DMS 273 (cell line): ENCODE data around the gene B3GNT3.
A peak's percentile ranks its signal among the peaks of the same experiment; 100 is the strongest.

Source experiments
- DNase-seq: peaks from one replicate; lab custom pipeline; 2025; ENCODE audit not compliant: unreplicated experiment; lab: John Stamatoyannopoulos, UW

B3GNT3 gene, protein sequence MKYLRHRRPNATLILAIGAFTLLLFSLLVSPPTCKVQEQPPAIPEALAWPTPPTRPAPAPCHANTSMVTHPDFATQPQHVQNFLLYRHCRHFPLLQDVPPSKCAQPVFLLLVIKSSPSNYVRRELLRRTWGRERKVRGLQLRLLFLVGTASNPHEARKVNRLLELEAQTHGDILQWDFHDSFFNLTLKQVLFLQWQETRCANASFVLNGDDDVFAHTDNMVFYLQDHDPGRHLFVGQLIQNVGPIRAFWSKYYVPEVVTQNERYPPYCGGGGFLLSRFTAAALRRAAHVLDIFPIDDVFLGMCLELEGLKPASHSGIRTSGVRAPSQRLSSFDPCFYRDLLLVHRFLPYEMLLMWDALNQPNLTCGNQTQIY

DNA sequence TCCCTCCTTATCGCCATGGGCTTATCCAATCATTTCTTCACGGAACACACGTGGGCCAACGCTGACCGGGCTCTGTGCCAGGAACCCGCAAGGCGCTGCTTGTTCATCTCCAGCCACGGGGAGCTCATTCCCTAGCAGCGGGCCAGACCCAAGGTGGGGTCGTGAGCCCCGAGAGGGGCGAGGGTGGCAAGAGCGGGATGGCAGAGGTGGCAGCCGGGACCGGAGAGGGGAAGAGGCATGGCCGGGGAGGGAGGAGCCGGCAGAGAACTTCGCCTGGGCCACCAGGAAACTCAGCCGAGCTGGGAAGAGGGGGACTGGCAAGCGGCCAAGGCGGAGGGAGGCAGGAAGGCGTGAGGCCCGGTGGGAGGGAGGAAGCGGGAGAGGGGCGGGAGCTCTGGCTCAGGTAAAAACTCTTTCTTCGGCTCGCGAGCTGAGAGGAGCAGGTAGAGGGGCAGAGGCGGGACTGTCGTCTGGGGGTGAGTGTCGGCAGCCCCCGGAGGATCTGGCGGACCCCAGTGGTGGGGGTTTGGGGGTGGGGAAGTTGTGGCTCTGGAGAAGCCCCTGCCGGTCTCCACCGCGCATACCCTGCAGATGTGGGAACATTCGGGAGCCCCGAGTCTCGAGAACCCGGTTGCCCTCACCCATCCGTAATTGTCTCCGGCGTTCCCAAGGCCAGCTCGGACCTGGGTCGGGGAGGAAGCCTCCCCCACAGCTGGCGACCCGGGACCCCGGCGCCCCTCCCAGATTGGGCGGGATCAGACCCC, at the start of gene B3GNT3:
Gene B3GNT3, plus strand, starts transcription at position 408 of the 764 bp plus-strand sequence. CDS start 12,670 bp downstream, outside the sequence.
- DNase-seq: peak; percentile 70

DNA sequence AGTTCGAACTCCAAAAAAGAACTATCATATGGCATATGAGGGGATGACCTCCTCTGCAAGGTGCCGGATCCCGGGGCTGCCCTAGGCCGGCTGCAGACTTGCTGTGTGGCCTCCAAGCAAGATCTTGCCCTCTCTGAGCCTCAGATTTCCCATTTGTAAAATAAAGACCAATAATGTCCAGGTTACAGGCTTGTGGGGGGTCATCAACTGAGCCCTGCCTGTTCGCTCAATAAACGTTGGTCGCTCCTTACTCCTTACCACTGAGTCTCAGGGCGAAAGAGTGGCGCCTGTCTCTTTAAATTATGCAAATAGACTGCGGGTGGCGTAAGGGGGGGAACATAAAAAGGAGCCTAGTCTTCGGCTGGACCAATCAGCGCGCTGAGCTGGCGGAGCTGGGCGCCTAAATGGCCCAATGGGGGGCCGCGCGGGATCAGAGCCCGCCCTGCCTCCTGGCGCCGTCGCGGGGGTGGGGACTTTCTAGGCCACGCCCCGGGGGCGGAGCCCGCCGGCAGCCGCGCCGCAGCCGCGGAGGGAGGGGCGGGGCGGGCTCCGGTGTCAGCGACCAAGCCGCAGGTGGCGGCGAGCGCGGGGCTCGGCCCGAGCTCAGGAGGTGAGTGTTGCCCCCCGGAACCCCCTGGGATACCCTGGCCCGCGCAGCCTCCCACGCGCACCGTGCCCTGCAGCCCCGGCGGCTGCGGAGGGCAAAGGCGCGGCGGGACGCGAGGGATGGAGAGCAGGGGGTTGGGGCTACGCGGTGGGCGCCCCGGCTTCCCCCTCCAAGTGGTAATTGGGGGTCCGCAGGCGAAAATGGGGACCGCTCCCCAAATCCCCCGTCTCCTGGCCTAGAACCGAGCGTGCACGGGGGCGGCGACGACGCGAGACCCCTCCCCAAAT, 47.5 kb upstream of the B3GNT3 start:
- DNase-seq: peak; percentile 97

DNA sequence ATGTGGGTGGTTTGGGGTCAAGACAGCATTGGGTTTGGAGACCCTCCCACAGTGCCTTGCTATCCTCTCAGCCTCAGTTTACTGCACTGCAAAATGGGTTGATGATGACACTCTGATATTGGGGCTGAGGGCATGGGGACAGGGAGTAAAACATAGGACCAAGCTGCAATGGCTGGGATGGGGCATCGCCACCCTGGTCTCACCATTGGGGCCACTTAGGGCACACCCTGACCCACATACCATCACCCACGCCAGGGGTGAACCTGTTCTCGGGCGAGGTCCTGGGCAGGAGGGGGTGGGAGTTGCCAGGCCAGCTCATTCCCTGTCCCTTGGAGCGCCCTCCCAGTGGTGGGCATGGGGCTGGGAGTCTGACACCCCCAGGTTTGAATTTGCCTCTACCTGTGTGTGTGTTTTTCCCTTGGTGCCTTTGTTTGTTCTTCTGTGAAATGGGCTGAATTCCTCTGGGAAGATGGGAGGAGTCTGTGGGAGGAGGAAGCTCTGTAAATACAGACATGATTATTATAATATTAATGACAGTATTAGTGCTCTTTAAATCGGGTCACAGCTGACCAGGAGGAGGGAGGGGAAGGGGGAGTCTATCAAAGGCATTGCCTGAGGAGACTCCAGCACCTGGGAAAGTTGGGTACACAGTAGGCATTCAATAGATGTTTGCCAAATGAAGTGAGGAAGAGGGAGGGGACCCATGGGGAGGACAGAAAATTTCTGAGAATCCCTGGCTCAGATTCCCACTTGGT, 45.9 kb upstream of the B3GNT3 start:
- DNase-seq: no peak

GRCh38 chr19:17749912-17750317, 45.0 kb upstream of the B3GNT3 start:
- no peak for DNase-seq

- no peak for DNase-seq
Observed at GRCh38 chr19:17751103-17751911, 43.6 kb upstream of the B3GNT3 start, which contains the start of gene FCHO1. FCHO1 (plus strand) TSS chr19:17751477; CDS start chr19:17755165, 3,688 bp downstream.

DNA sequence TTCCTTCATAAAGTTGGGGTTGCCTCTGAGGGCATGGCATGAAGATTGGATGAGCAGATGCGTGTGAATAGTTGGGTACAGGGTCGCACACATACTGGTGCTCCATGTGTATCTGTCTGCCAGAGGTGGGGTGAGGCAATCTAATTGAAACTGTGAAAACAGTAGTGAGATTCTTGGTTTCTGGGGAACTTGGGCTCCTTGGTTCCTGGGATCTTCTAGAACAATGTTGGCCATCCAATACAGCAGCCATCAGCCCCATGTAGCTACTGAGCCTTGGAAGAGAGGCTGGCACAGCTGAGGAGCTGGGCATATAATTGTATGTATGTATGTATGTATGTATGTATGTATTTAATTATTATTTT, 43.0 kb upstream of the B3GNT3 start:
- no peak for DNase-seq

DNA sequence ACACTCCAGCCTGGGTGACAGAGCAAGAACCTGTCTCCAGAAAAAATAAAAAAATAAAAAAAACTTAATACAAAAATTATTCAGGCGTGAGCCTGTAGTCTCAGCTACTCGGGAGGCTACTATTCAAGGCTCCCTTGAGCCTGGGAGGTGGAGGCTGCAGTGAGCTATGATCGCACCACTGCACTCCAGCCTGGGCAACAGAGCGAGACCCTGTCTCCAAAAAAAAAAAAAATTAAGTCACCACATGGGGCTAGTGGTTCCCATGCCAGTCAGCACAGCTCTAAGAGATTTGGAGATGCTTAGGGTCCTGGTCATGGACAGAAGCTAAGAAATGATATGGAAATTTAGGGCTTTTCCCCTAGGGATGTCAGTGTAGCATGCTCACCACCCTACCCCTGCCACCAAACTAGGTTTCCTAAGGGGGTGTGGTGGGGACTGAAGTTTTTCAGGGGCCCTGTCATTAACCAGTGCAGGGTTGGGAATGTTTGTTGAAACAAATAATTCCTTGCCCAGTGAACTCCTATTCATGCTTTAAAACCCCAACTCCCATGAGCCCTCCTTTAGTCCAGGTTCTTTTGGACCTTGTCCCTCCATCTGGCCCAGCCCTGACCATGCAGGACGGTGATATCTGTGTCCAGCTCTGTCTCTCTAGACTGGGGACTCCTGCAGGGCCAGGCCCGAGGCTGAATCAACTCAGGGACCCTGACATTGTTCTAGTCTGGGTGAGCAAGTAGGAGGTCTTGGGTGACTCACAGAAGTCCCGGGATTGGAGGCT, 41.9 kb upstream of the B3GNT3 start:
- DNase-seq: no peak

DNA sequence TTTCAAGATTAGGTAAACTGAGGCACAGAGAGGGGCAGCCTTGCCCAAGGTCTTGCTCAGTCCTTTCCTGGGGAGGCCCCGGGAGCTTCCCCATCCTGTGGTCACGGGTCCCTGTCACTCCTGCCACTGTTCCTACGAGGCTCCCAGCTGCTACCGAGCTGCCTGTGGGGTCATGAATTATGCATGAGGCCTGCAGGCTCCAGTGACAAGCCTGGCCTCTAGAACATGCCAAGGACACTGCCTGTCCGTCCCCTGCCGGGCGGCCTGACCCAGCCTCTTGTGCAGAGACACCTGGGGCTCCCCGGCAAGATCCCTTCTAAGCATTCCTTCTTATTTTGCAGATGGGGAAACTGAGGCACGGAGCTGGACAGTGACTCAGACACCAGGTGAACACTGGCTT, 41.0 kb upstream of the B3GNT3 start:
- DNase-seq: peak; percentile 69

GRCh38 chr19:17754634-17755442, 40.1 kb upstream of the B3GNT3 start:
- no peak for DNase-seq

GRCh38 chr19:17755443-17755890, 39.5 kb upstream of the B3GNT3 start:
- DNase-seq: no peak

DNA sequence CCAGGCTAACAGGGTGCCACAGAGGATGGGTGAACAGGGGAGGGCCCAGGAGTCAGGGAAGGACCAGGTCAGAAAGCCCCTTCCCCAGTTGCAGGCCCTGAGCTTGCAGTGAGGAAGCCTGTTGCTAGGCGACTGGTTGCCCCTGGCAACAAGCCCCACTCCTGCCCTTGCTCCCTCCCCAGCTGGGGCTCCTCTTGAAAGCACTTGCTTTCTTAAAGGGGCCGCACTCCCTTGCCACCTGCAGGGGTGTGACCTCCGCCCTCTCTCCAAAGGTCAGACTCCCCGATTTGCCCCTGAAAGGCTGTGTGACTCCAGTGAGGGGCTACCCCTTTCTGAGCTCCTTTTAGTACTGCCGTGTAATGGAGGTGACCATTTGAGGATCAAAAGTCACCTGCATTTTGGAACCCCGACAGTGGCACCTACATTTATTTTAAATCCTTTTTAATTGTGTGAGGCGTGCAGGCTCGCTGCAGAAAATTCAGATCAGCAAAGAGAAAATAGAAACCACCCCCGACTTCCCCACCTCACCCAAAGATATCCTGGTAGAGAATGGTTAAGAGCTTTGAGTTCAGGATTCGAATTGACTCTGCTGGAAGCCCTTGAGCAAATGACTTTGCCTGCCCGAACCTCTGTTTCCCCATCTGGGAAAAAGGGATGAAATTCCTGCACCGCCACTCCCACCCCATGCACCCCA, 38.8 kb upstream of the B3GNT3 start:
- DNase-seq: peak; percentile 95

DNA sequence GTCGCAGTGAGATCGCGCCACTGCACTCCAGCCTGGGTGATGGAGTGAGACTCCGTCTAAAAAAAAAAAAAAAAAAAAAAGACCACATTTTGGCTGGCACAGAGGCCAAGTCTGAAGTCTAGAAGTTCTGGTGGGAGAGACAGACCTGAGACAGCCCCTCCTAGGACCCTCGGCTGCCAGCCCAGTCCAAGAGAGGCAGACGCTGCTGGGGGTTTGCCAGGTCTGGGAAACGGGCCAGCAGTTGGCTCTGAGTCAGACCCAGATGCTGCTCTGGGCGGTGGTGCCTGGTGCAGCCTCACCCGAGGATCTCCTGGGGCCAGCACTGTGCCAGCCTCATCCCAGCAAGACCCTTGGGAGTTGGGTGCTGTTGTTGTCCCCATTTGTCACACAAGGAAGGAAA, 37.8 kb upstream of the B3GNT3 start:
- DNase-seq: peak; percentile 93

DNA sequence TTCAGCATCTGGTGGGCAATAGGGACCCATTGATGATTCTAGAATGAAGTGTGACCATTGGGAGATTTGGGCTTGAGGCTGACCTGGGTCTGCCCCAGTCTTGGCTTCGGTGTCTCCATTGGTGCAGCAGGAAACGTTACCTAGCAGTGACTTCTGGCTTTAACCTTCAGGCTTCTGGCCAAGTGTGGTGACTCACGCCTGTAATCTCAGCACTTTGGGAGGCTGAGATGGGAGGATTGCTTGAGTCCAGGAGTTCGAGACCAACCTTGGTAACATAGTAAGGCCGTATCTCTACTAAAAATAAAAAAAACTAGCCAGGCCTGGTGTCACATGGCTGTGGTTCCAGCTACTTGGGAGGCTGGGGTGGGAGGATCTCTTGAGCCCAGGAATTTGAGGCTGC, 36.4 kb upstream of the B3GNT3 start:
- no peak for DNase-seq

DNA sequence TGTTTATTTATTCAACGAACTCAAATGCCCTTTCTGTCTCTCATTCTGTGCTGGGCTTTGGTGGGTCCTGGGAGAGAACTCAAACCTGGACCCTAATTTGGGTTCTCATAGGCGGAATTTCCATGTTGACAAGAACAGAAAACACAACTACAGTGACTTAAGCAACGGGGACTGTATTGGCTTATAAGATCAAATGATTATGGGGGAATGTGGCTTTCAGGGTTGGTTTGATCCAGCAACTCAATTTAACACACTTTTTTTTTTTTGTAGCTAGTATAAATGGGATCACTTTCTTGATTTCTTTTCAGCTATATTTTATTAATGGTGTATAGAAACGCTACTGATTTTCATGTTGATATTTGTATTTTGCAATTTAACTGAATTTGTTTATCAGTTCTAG, 33.8 kb upstream of the B3GNT3 start:
- no peak for DNase-seq

DNA sequence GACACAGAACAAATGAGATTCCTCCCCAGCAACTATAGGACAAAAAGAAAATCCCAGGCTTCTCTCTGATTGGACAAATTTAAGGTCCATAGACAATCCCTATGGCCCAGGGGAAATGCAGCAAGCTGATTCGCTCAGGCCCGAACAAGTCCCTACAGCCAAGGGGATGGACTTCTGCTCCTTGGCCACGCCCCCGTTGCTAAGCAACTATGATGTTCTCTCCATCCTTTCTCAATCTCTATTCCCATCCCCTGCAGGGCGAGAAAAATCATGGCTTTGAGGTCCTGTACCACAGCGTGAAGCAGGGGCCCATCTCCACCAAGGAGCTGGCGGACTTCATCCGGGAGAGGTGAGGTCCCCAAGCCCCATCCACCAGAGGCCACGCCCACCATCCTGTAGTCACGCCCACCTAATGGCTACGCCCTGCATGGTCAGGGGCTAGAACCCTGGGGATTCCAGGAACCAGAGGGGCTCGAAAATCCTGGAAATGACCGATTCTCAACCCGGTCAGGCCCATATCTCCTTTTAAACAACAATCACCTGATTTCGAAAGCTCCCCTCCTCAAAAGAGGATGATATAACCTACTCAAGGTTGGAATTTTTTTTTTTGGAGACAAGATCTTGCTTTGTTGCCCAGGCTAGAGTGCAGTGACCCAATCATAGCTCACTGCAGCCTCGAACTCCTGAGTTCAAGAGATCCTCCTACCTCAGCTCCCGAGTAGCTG, 32.3 kb upstream of the B3GNT3 start:
- peak; percentile 86 for DNase-seq

- no peak for DNase-seq
Observed at GRCh38 chr19:17764348-17764747, 30.6 kb upstream of the B3GNT3 start.
